Activated naive CD8-positive, alpha-beta T cell treated with anti-CD3 and anti-CD28 coated beads for 36 hours (primary cell): ENCODE measurements around the gene FOXJ3. TPM values are rescaled to one million over a fixed set of nuclear protein-coding genes. Genes with fewer than 3 reads are reported as not detected.

Source experiments
- DNase-seq: peaks from one replicate; pipeline ENCODE4 v3.0.0; 2021
- H3K27ac Mint-ChIP-seq: one replicate; pipeline ENCODE4 v1.8.0; 2022; ENCODE audit warnings: mild to moderate bottlenecking, moderate library complexity, mixed read lengths
- H3K27me3 Mint-ChIP-seq: one replicate; pipeline ENCODE4 v1.8.0; 2022; ENCODE audit warnings: mild to moderate bottlenecking, mixed read lengths
- H3K36me3 Mint-ChIP-seq: one replicate; pipeline ENCODE4 v1.8.0; 2021; ENCODE audit warnings: mild to moderate bottlenecking, mixed read lengths
- H3K4me1 Mint-ChIP-seq: one replicate; pipeline ENCODE4 v1.8.0; 2021; ENCODE audit warnings: mixed read lengths
- H3K4me3 Mint-ChIP-seq: one replicate; pipeline ENCODE4 v1.8.0; 2022; ENCODE audit warnings: mild to moderate bottlenecking, moderate library complexity, mixed read lengths
- H3K9me3 Mint-ChIP-seq: one replicate; pipeline ENCODE4 v1.8.0; 2022; ENCODE audit warnings: mixed read lengths
- total RNA-seq, 2 experiments: library from RNA; stranded (reverse); gene quantifications; one replicate each; pipeline ENCODE4 v1.2.3, GENCODE V29; 2021

Gene FOXJ3
- total RNA-seq = 10 to 100 TPM; 43.7 to 47.2 TPM

- H3K4me1 Mint-ChIP-seq = peaks cover 40% of the 10 kb centered on the region
- peak; percentile 94 for DNase-seq
- peak within 1 kb of the TSS; percentile 92 for H3K27ac Mint-ChIP-seq
- no peaks in the 10 kb centered on the region for H3K9me3 Mint-ChIP-seq
- H3K27me3 Mint-ChIP-seq = no peaks in the 10 kb centered on the region
- H3K36me3 Mint-ChIP-seq = peaks cover 10% of the 10 kb centered on the region
- peak within 1 kb of the TSS; percentile 91 for H3K4me3 Mint-ChIP-seq
These were observed at the start of gene FOXJ3 for GRCh38 chr1:42335050-42335808. FOXJ3 (minus strand) TSS chr1:42335235; CDS start chr1:42311093, 24,142 bp downstream.

- Mint-ChIP-seq H3K4me1 (peaks cover 6% of the 10 kb centered on the region), H3K9me3 (no peaks in the 10 kb centered on the region), H3K27ac (no peak overlapping the region), H3K36me3 (no peaks in the 10 kb centered on the region), H3K4me3 (peak overlapping the region; percentile 73), H3K27me3 (peaks cover 49% of the 10 kb centered on the region)
- DNase-seq = no peak
These were observed 46.2 kb upstream of the FOXJ3 start for GRCh38 chr1:42381280-42381673.

GRCh38 chr1:42380586-42381279, 45.7 kb upstream of the FOXJ3 start, which contains the start of gene RIMKLA:
RIMKLA (plus strand) TSS chr1:42380792; CDS start chr1:42380935, 143 bp downstream.
- H3K9me3 Mint-ChIP-seq = no peaks in the 10 kb centered on the region
- H3K4me1 Mint-ChIP-seq = peaks cover 6% of the 10 kb centered on the region
- H3K4me3 Mint-ChIP-seq = peak within 1 kb of the TSS; percentile 74
- H3K27ac Mint-ChIP-seq = no peak within 1 kb of the TSS
- H3K27me3 Mint-ChIP-seq = peaks cover 49% of the 10 kb centered on the region
- H3K36me3 Mint-ChIP-seq = no peaks in the 10 kb centered on the region
- peak; percentile 68 for DNase-seq

- Mint-ChIP-seq H3K36me3 (no peaks in the 10 kb centered on the region), H3K27me3 (peaks cover 49% of the 10 kb centered on the region), H3K27ac (no peak overlapping the region), H3K4me1 (peaks cover 6% of the 10 kb centered on the region), H3K4me3 (peak overlapping the region; percentile 74), H3K9me3 (no peaks in the 10 kb centered on the region)
- peak; percentile 0 for DNase-seq
These were observed 45.0 kb upstream of the FOXJ3 start for GRCh38 chr1:42379794-42380585.

GRCh38 chr1:42372796-42373195, 37.8 kb upstream of the FOXJ3 start:
- Mint-ChIP-seq H3K4me1 (no peaks in the 10 kb centered on the region), H3K4me3 (no peak overlapping the region), H3K27ac (no peak overlapping the region), H3K9me3 (no peaks in the 10 kb centered on the region), H3K27me3 (peaks cover 13% of the 10 kb centered on the region), H3K36me3 (no peaks in the 10 kb centered on the region)
- no peak for DNase-seq

GRCh38 chr1:42370876-42371549, 36.0 kb upstream of the FOXJ3 start:
- H3K4me3 Mint-ChIP-seq = no peak overlapping the region
- DNase-seq = no peak
- no peak overlapping the region for H3K27ac Mint-ChIP-seq
- H3K9me3 Mint-ChIP-seq = no peaks in the 10 kb centered on the region
- peaks cover 9% of the 10 kb centered on the region for H3K27me3 Mint-ChIP-seq
- H3K4me1 Mint-ChIP-seq = no peaks in the 10 kb centered on the region
- no peaks in the 10 kb centered on the region for H3K36me3 Mint-ChIP-seq

- H3K4me1 Mint-ChIP-seq = no peaks in the 10 kb centered on the region
- H3K36me3 Mint-ChIP-seq = no peaks in the 10 kb centered on the region
- H3K9me3 Mint-ChIP-seq = no peaks in the 10 kb centered on the region
These were observed 34.4 kb upstream of the FOXJ3 start for GRCh38 chr1:42369471-42369870.

GRCh38 chr1:42368096-42368795, 33.2 kb upstream of the FOXJ3 start:
- H3K36me3 Mint-ChIP-seq = no peaks in the 10 kb centered on the region
- no peak overlapping the region for H3K4me3 Mint-ChIP-seq
- peaks cover 9% of the 10 kb centered on the region for H3K27me3 Mint-ChIP-seq
- no peak for DNase-seq
- no peak overlapping the region for H3K27ac Mint-ChIP-seq
- peaks cover 3% of the 10 kb centered on the region for H3K4me1 Mint-ChIP-seq
- H3K9me3 Mint-ChIP-seq = no peaks in the 10 kb centered on the region

More at GRCh38 chr1:42369471-42369870, 34.4 kb upstream of the FOXJ3 start:
- Mint-ChIP-seq H3K4me3 (no peak overlapping the region), H3K27ac (no peak overlapping the region), H3K27me3 (peaks cover 9% of the 10 kb centered on the region)
- no peak for DNase-seq

- no peak overlapping the region for H3K27ac Mint-ChIP-seq
- H3K27me3 Mint-ChIP-seq = peaks cover 8% of the 10 kb centered on the region
- no peak for DNase-seq
These were observed 30.1 kb upstream of the FOXJ3 start for GRCh38 chr1:42365118-42365517.

GRCh38 chr1:42364542-42364941, 29.5 kb upstream of the FOXJ3 start:
- Mint-ChIP-seq H3K9me3 (no peaks in the 10 kb centered on the region), H3K27ac (no peak overlapping the region), H3K4me1 (peaks cover 4% of the 10 kb centered on the region), H3K36me3 (no peaks in the 10 kb centered on the region), H3K27me3 (peaks cover 8% of the 10 kb centered on the region), H3K4me3 (no peak overlapping the region)
- DNase-seq = no peak

More at GRCh38 chr1:42365118-42365517, 30.1 kb upstream of the FOXJ3 start:
- H3K4me1 Mint-ChIP-seq = peaks cover 3% of the 10 kb centered on the region
- no peaks in the 10 kb centered on the region for H3K9me3 Mint-ChIP-seq
- H3K4me3 Mint-ChIP-seq = no peak overlapping the region
- no peaks in the 10 kb centered on the region for H3K36me3 Mint-ChIP-seq

GRCh38 chr1:42364089-42364488, 29.1 kb upstream of the FOXJ3 start:
- Mint-ChIP-seq H3K4me3 (no peak overlapping the region), H3K27me3 (peaks cover 8% of the 10 kb centered on the region), H3K9me3 (no peaks in the 10 kb centered on the region), H3K27ac (no peak overlapping the region), H3K4me1 (peaks cover 5% of the 10 kb centered on the region), H3K36me3 (no peaks in the 10 kb centered on the region)
- DNase-seq = no peak

GRCh38 chr1:42359466-42359865, 24.4 kb upstream of the FOXJ3 start:
- no peaks in the 10 kb centered on the region for H3K36me3 Mint-ChIP-seq
- no peak for DNase-seq
- peaks cover 5% of the 10 kb centered on the region for H3K27me3 Mint-ChIP-seq
- no peak overlapping the region for H3K27ac Mint-ChIP-seq
- no peak overlapping the region for H3K4me3 Mint-ChIP-seq
- peaks cover 9% of the 10 kb centered on the region for H3K4me1 Mint-ChIP-seq
- H3K9me3 Mint-ChIP-seq = no peaks in the 10 kb centered on the region

- Mint-ChIP-seq H3K36me3 (no peaks in the 10 kb centered on the region), H3K9me3 (no peaks in the 10 kb centered on the region), H3K27me3 (peaks cover 5% of the 10 kb centered on the region), H3K4me1 (peaks cover 9% of the 10 kb centered on the region), H3K27ac (no peak overlapping the region), H3K4me3 (no peak overlapping the region)
- no peak for DNase-seq
These were observed 23.8 kb upstream of the FOXJ3 start for GRCh38 chr1:42358791-42359190.

- Mint-ChIP-seq H3K4me3 (no peak overlapping the region), H3K27me3 (peaks cover 33% of the 10 kb centered on the region)
These were observed 15.1 kb upstream of the FOXJ3 start for GRCh38 chr1:42350086-42350485.

More at GRCh38 chr1:42350086-42350485, 15.1 kb upstream of the FOXJ3 start:
- no peak for DNase-seq
- Mint-ChIP-seq H3K36me3 (no peaks in the 10 kb centered on the region), H3K4me1 (no peaks in the 10 kb centered on the region), H3K27ac (no peak overlapping the region), H3K9me3 (no peaks in the 10 kb centered on the region)
